Naive thymus-derived CD4-positive, alpha-beta T cell (primary cell): Measurements from ENCODE around the gene FHL2. TPM values are rescaled to one million over a fixed set of nuclear protein-coding genes. Genes with fewer than 3 reads are reported as not detected.

ENCODE experiments used
- ATAC-seq: fragments of 150-1000 bp; cut with Tn5 transposase; 2 replicates; pipeline ENCODE4 v1.10.0; 2021; ENCODE audit warnings: mild to moderate bottlenecking, moderate library complexity
- CTCF ChIA-PET: fragments of 350-600 bp; sonication (Branson Sonifier 250); formaldehyde crosslinking; loops from one replicate; lab custom pipeline; 2021; ENCODE audit warnings: antibody characterized with exemption; lab: Charles Lee
- POLR2A ChIA-PET: fragments of 350-600 bp; sonication (Branson Sonifier 250); formaldehyde crosslinking; loops from one replicate; lab custom pipeline; 2021; ENCODE audit warnings: antibody characterized with exemption, inconsistent platforms; lab: Charles Lee
- DNase-seq, 9 donors: peaks; one replicate each; pipeline versions ENCODE4 v3.0.0 to v3.0.0-alpha.2; 2020 to 2022; ENCODE audit warnings: mixed read lengths in 1 of 9
- H3K27ac ChIP-seq: one replicate; pipeline ENCODE4 v1.7.0; 2013; ENCODE audit warnings: mild to moderate bottlenecking, low read depth, low read length, moderate library complexity
- H3K27me3 ChIP-seq, 2 donors: one replicate each; pipeline ENCODE4 v1.7.0; 2013; ENCODE audit warnings: low read length in 2 of 2, mild to moderate bottlenecking in 2 of 2, moderate library complexity in 2 of 2; ENCODE audit not compliant: control insufficient read depth in 2 of 2, insufficient read depth in 2 of 2
- H3K36me3 ChIP-seq, 3 experiments: 1 replicate in 2 of 3; 2 replicates in 1 of 3; pipeline ENCODE4 v1.7.0; 2013; ENCODE audit warnings: low read length in 3 of 3, mild to moderate bottlenecking in 3 of 3, moderate library complexity in 1 of 3; ENCODE audit not compliant: insufficient read depth in 3 of 3, control insufficient read depth in 2 of 3
- H3K4me1 ChIP-seq, 2 donors: one replicate each; pipeline ENCODE4 v1.7.0; 2013; ENCODE audit warnings: low read length in 2 of 2, mild to moderate bottlenecking in 2 of 2, moderate library complexity in 1 of 2; ENCODE audit not compliant: control insufficient read depth in 2 of 2, insufficient read depth in 2 of 2
- H3K4me3 ChIP-seq: 2 replicates; pipeline ENCODE4 v1.7.0; 2013; ENCODE audit warnings: mild to moderate bottlenecking, low read length
- H3K9me3 ChIP-seq, 3 experiments: 1 replicate in 2 of 3; 2 replicates in 1 of 3; pipeline ENCODE4 v1.7.0; 2013; ENCODE audit warnings: low read length in 3 of 3; ENCODE audit not compliant: control insufficient read depth in 2 of 3
- H3K27ac Mint-ChIP-seq, 9 donors: one replicate each; pipeline ENCODE4 v1.8.0; 2020 to 2022; ENCODE audit warnings: mixed read lengths in 9 of 9, mild to moderate bottlenecking in 8 of 9, moderate library complexity in 5 of 9, inconsistent platforms in 2 of 9
- H3K27me3 Mint-ChIP-seq, 5 donors: one replicate each; pipeline ENCODE4 v1.8.0; 2021 to 2022; ENCODE audit warnings: mixed read lengths in 5 of 5, mild to moderate bottlenecking in 1 of 5
- H3K36me3 Mint-ChIP-seq, 5 donors: one replicate each; pipeline ENCODE4 v1.8.0; 2020 to 2022; ENCODE audit warnings: mixed read lengths in 5 of 5, mild to moderate bottlenecking in 3 of 5, inconsistent platforms in 1 of 5
- H3K4me1 Mint-ChIP-seq, 7 donors: one replicate each; pipeline ENCODE4 v1.8.0; 2020 to 2022; ENCODE audit warnings: mixed read lengths in 7 of 7, mild to moderate bottlenecking in 3 of 7, inconsistent platforms in 1 of 7
- H3K4me3 Mint-ChIP-seq, 10 donors: one replicate each; pipeline ENCODE4 v1.8.0; 2020 to 2022; ENCODE audit warnings: mild to moderate bottlenecking in 10 of 10, mixed read lengths in 10 of 10, moderate library complexity in 6 of 10, inconsistent platforms in 2 of 10
- H3K9me3 Mint-ChIP-seq, 11 donors: one replicate each; pipeline ENCODE4 v1.8.0; 2020 to 2022; ENCODE audit warnings: mixed read lengths in 11 of 11, mild to moderate bottlenecking in 4 of 11, inconsistent platforms in 1 of 11, moderate library complexity in 1 of 11
- intact Hi-C, 2 donors: fragments of 100-400 bp; cut with micrococcal nuclease; formaldehyde crosslinking; loops; one replicate each; pipeline ENCODE4 v1.15.1; 2023
- polyA plus RNA-seq, 2 donors: library from polyadenylated mRNA; unstranded; fragments of 300-500 nt; fragmentation: Illumina TruSeq; gene quantifications; one replicate each; pipeline ENCODE4 v1.2.3, GENCODE V29; 2021
- total RNA-seq, 6 experiments: library from RNA in 5 of 6; stranded (reverse) in 5 of 6; gene quantifications; 1 replicate in 5 of 6; 2 replicates in 1 of 6; pipeline ENCODE4 v1.2.3 and lab custom pipeline; 2021 to 2026

FHL2 gene
- total and polyA plus RNA-seq, 7 experiments from 2014 or later, result 0.19 to 3.6 (median 0.67) TPM; not detected in 1

DNA sequence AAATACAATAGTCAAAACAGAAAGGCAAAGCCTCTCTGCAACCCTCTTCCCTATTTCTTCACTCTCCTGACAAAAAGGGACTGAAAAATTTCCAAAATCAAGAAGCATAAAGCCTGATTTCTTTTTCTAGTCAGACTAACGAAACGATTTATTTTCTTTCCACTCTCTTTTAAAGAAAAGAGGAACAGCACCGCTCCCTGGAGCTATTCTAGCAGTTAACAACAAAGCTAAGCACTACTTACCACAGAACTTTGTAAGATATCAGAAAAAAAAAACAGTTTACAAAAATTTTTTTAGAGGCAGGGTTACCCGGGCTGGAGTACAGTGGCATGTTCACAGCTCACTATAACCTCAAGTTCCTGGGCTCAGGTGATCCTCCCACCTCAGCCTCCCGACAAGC, 14.4 kb upstream of the FHL2 start:
- ChIA-PET CTCF (interaction anchor here (0.6 kb wide), 1 partner anchor 81 kb away, joined by 3 read pairs; no protein-coding TSS in a partner anchor), POLR2A (no interaction called here)
- H3K9me3 Mint-ChIP-seq, result peaks cover 0 to under 1% (median 0%) of the 10 kb centered on the region in 11 donors
- Histone ChIP-seq H3K27me3 (no peaks in the 10 kb centered on the region), H3K4me3 (no peak overlapping the region), H3K27ac (no peak overlapping the region), H3K4me1 (no peaks in the 10 kb centered on the region), H3K36me3 (no peaks in the 10 kb centered on the region), H3K9me3 (no peaks in the 10 kb centered on the region)
- peaks cover 0 to 4% (median 0%) of the 10 kb centered on the region in 5 donors for H3K36me3 Mint-ChIP-seq
- H3K4me3 Mint-ChIP-seq, result peak overlapping the region in 2 of 10 donors; percentile 2 to 11
- DNase-seq (no peak), ATAC-seq (no peak)
- H3K27ac Mint-ChIP-seq, result no peak overlapping the region
- peaks cover 0 to 24% (median 17%) of the 10 kb centered on the region in 7 donors for H3K4me1 Mint-ChIP-seq
- intact Hi-C loops, result no loop called here
- H3K27me3 Mint-ChIP-seq, result peaks cover 27 to 54% (median 37%) of the 10 kb centered on the region in 5 donors

- intact Hi-C loops, result no loop called here
- H3K27me3 Mint-ChIP-seq, result peaks cover 27 to 54% (median 38%) of the 10 kb centered on the region in 5 donors
- peaks cover 0 to 24% (median 17%) of the 10 kb centered on the region in 7 donors for H3K4me1 Mint-ChIP-seq
- Histone ChIP-seq H3K4me3 (no peak overlapping the region), H3K9me3 (no peaks in the 10 kb centered on the region), H3K4me1 (no peaks in the 10 kb centered on the region), H3K36me3 (no peaks in the 10 kb centered on the region), H3K27ac (no peak overlapping the region), H3K27me3 (no peaks in the 10 kb centered on the region)
- no peaks in the 10 kb centered on the region for H3K9me3 Mint-ChIP-seq
- peaks cover 0 to 4% (median 0%) of the 10 kb centered on the region in 5 donors for H3K36me3 Mint-ChIP-seq
- ChIA-PET CTCF (no interaction called here), POLR2A (no interaction called here)
- peak overlapping the region in 1 of 10 donors; percentile 2 for H3K4me3 Mint-ChIP-seq
- ATAC-seq, result no peak
- no peak for DNase-seq
- H3K27ac Mint-ChIP-seq, result no peak overlapping the region
Observed at GRCh38 chr2:105412584-105412983, 13.7 kb upstream of the FHL2 start.

- H3K4me1 ChIP-seq, result no peaks in the 10 kb centered on the region
- CTCF ChIA-PET, result no interaction called here
- no peaks in the 10 kb centered on the region for H3K27me3 ChIP-seq
- no peaks in the 10 kb centered on the region for H3K9me3 ChIP-seq
- peaks cover 0 to 4% (median 0%) of the 10 kb centered on the region in 5 donors for H3K36me3 Mint-ChIP-seq
- no peak overlapping the region for H3K4me3 Mint-ChIP-seq
- H3K36me3 ChIP-seq, result no peaks in the 10 kb centered on the region
- H3K4me3 ChIP-seq, result no peak overlapping the region
- H3K9me3 Mint-ChIP-seq, result no peaks in the 10 kb centered on the region
- H3K4me1 Mint-ChIP-seq, result peaks cover 0 to 22% (median 16%) of the 10 kb centered on the region in 7 donors
- H3K27ac ChIP-seq, result no peak overlapping the region
- DNase-seq (no peak), ATAC-seq (no peak)
- no peak overlapping the region for H3K27ac Mint-ChIP-seq
- intact Hi-C loops, result no loop called here
- H3K27me3 Mint-ChIP-seq, result peaks cover 26 to 52% (median 36%) of the 10 kb centered on the region in 5 donors
- POLR2A ChIA-PET, result interaction anchor here (0.6 kb wide), 1 partner anchor 99 kb away, joined by 3 read pairs; no protein-coding TSS in a partner anchor
Observed at GRCh38 chr2:105411720-105412407, 13.0 kb upstream of the FHL2 start.

- Mint-ChIP-seq H3K27ac (no peak overlapping the region), H3K4me3 (no peak overlapping the region), H3K36me3 (peaks cover 0 to 4% (median 0%) of the 10 kb centered on the region in 5 donors), H3K27me3 (peaks cover 17 to 58% (median 35%) of the 10 kb centered on the region in 5 donors), H3K4me1 (peaks cover 0 to 13% (median 12%) of the 10 kb centered on the region in 7 donors), H3K9me3 (no peaks in the 10 kb centered on the region)
- Histone ChIP-seq H3K9me3 (no peaks in the 10 kb centered on the region), H3K4me3 (no peak overlapping the region), H3K4me1 (no peaks in the 10 kb centered on the region), H3K27ac (no peak overlapping the region), H3K27me3 (no peaks in the 10 kb centered on the region), H3K36me3 (no peaks in the 10 kb centered on the region)
- intact Hi-C loops, result no loop called here
- DNase-seq, result no peak
- ChIA-PET CTCF (no interaction called here), POLR2A (no interaction called here)
- no peak for ATAC-seq
Observed at GRCh38 chr2:105410554-105410953, 11.7 kb upstream of the FHL2 start.

GRCh38 chr2:105409717-105410116, 10.9 kb upstream of the FHL2 start:
- no peak overlapping the region for H3K4me3 Mint-ChIP-seq
- no peak overlapping the region for H3K4me3 ChIP-seq
- H3K36me3 ChIP-seq, result no peaks in the 10 kb centered on the region
- no peaks in the 10 kb centered on the region for H3K4me1 ChIP-seq
- POLR2A ChIA-PET, result no interaction called here
- H3K27ac Mint-ChIP-seq, result no peak overlapping the region
- no peaks in the 10 kb centered on the region for H3K27me3 ChIP-seq
- no peaks in the 10 kb centered on the region for H3K36me3 Mint-ChIP-seq
- no peak for DNase-seq
- peaks cover 0 to 13% (median 12%) of the 10 kb centered on the region in 7 donors for H3K4me1 Mint-ChIP-seq
- CTCF ChIA-PET, result no interaction called here
- no peak overlapping the region for H3K27ac ChIP-seq
- no peak for ATAC-seq
- H3K9me3 ChIP-seq, result no peaks in the 10 kb centered on the region
- peaks cover 9 to 56% (median 27%) of the 10 kb centered on the region in 5 donors for H3K27me3 Mint-ChIP-seq
- H3K9me3 Mint-ChIP-seq, result no peaks in the 10 kb centered on the region
- intact Hi-C loops, result no loop called here

- peaks cover 9 to 53% (median 23%) of the 10 kb centered on the region in 5 donors for H3K27me3 Mint-ChIP-seq
- H3K27ac Mint-ChIP-seq, result no peak overlapping the region
- POLR2A ChIA-PET, result no interaction called here
Observed at GRCh38 chr2:105407946-105408743, 9.3 kb upstream of the FHL2 start.

More at GRCh38 chr2:105407946-105408743, 9.3 kb upstream of the FHL2 start:
- Mint-ChIP-seq H3K4me3 (no peak overlapping the region), H3K9me3 (no peaks in the 10 kb centered on the region), H3K4me1 (peaks cover 0 to 11% (median 10%) of the 10 kb centered on the region in 7 donors), H3K36me3 (no peaks in the 10 kb centered on the region)
- CTCF ChIA-PET, result no interaction called here
- ATAC-seq, result no peak
- intact Hi-C loops, result no loop called here
- Histone ChIP-seq H3K27ac (no peak overlapping the region), H3K36me3 (no peaks in the 10 kb centered on the region), H3K9me3 (no peaks in the 10 kb centered on the region), H3K27me3 (no peaks in the 10 kb centered on the region), H3K4me1 (no peaks in the 10 kb centered on the region), H3K4me3 (no peak overlapping the region)
- no peak for DNase-seq
